Parathyroid adenoma (tissue), 2 donors: Measurements from ENCODE around the gene INTS15.

Source experiments
- H2AFZ ChIP-seq: fragments of 300-600 bp; sonication (generic); one replicate; pipeline ENCODE4 v1.7.0; 2017; ENCODE audit warnings: antibody characterized with exemption, mild to moderate bottlenecking
- H3K27ac ChIP-seq: fragments of 300-600 bp; sonication (generic); one replicate; pipeline ENCODE4 v1.7.0; 2017
- H3K27me3 ChIP-seq: fragments of 300-600 bp; sonication (generic); one replicate; pipeline ENCODE4 v1.7.0; 2017; ENCODE audit warnings: low read length; ENCODE audit not compliant: control insufficient read depth, insufficient read depth
- H3K36me3 ChIP-seq: fragments of 300-600 bp; sonication (generic); one replicate; pipeline ENCODE4 v1.7.0; 2017; ENCODE audit warnings: low read length; ENCODE audit not compliant: control insufficient read depth, insufficient read depth
- H3K4me1 ChIP-seq: fragments of 300-600 bp; sonication (generic); one replicate; pipeline ENCODE4 v1.7.0; 2017; ENCODE audit warnings: control low read depth
- H3K4me2 ChIP-seq: fragments of 300-600 bp; sonication (generic); one replicate; pipeline ENCODE4 v1.7.0; 2017; ENCODE audit warnings: low read length
- H3K4me3 ChIP-seq: fragments of 300-600 bp; sonication (generic); one replicate; pipeline ENCODE4 v1.7.0; 2017; ENCODE audit warnings: low read depth, low read length
- H3K79me2 ChIP-seq: fragments of 300-600 bp; sonication (generic); one replicate; pipeline ENCODE4 v1.7.0; 2017; ENCODE audit warnings: control low read depth
- H3K9ac ChIP-seq: fragments of 300-600 bp; sonication (generic); one replicate; pipeline ENCODE4 v1.7.0; 2017; ENCODE audit warnings: mild to moderate bottlenecking
- H3K9me3 ChIP-seq: fragments of 300-600 bp; sonication (generic); one replicate; pipeline ENCODE4 v1.7.0; 2017; ENCODE audit warnings: low read length; ENCODE audit not compliant: control insufficient read depth
- TF ChIP-seq, protein P1 (sequence below): fragments of 300-600 bp; sonication (generic); IDR thresholded peaks from one replicate; pipeline ENCODE4 v1.7.0; 2017; ENCODE audit warnings: antibody characterized with exemption, mild to moderate bottlenecking
- donor health status: primary hyperparathyroidism.

Gene INTS15

GRCh38 chr7:6588566-6588965 is 1.3 kb upstream of the INTS15 start:
- H3K36me3 ChIP-seq = no peaks in the 10 kb centered on the region

DNA sequence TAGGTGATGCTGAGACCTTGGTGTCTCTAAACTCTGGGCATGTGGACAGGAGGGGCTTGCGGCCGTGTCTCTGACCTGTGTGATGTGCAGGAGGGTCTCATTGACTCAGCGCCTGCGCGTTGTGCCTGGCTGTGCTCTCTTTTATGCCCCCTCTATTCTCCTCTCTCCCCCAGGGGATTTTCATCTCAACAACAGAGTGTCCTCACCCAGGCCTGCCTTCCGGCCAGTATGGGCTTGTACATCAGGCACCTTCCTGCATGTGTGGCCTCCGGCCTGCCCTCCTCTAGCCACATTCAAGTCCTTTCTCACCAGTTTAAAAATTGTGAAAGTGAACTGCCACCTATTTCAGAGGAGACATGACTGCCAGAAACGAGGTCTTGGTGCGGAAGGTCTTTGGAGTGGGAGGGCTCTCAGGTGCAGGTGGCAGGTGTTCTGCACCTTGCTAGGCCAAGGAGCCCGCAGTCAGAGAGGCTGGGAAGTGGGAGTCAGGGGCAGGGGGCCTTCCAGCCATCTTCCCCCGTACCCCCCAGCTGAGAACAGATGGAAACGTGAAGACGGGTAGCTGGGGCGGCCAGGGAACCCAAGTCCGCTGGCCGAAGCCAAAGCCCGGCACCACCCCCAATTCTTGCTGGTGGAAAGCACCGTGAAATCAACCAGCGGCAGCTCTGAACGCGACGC is 531 bp upstream of the INTS15 start:
- no peaks in the 10 kb centered on the region for H3K9me3 ChIP-seq
- H3K9ac ChIP-seq = no peak overlapping the region
- peak overlapping the region; percentile 66 for H3K4me2 ChIP-seq
- peak overlapping the region; percentile 9 for H3K27ac ChIP-seq
- peaks cover 3% of the 10 kb centered on the region for H3K4me1 ChIP-seq
- TF ChIP-seq, protein P1, sequence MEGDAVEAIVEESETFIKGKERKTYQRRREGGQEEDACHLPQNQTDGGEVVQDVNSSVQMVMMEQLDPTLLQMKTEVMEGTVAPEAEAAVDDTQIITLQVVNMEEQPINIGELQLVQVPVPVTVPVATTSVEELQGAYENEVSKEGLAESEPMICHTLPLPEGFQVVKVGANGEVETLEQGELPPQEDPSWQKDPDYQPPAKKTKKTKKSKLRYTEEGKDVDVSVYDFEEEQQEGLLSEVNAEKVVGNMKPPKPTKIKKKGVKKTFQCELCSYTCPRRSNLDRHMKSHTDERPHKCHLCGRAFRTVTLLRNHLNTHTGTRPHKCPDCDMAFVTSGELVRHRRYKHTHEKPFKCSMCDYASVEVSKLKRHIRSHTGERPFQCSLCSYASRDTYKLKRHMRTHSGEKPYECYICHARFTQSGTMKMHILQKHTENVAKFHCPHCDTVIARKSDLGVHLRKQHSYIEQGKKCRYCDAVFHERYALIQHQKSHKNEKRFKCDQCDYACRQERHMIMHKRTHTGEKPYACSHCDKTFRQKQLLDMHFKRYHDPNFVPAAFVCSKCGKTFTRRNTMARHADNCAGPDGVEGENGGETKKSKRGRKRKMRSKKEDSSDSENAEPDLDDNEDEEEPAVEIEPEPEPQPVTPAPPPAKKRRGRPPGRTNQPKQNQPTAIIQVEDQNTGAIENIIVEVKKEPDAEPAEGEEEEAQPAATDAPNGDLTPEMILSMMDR = no peak
- H3K4me3 ChIP-seq = peak overlapping the region; percentile 25
- peaks cover 3% of the 10 kb centered on the region for H3K79me2 ChIP-seq
- no peaks in the 10 kb centered on the region for H3K27me3 ChIP-seq
- H3K36me3 ChIP-seq = no peaks in the 10 kb centered on the region
- peak overlapping the region; percentile 84 for H2AFZ ChIP-seq

More at GRCh38 chr7:6588566-6588965, 1.3 kb upstream of the INTS15 start:
- H2AFZ ChIP-seq = no peak overlapping the region
- H3K27ac ChIP-seq = no peak overlapping the region
- peaks cover 3% of the 10 kb centered on the region for H3K79me2 ChIP-seq
- H3K27me3 ChIP-seq = no peaks in the 10 kb centered on the region
- no peaks in the 10 kb centered on the region for H3K9me3 ChIP-seq
- H3K9ac ChIP-seq = no peak overlapping the region
- TF ChIP-seq, protein P1 = no peak
- H3K4me2 ChIP-seq = no peak overlapping the region
- peaks cover 3% of the 10 kb centered on the region for H3K4me1 ChIP-seq
- H3K4me3 ChIP-seq = no peak overlapping the region

GRCh38 chr7:6590645-6591110 is 857 bp downstream of the INTS15 start:
- Histone ChIP-seq H3K4me3 (peak overlapping the region; percentile 89), H3K27me3 (no peaks in the 10 kb centered on the region), H3K79me2 (peaks cover 8% of the 10 kb centered on the region), H3K27ac (peak overlapping the region; percentile 45), H3K36me3 (no peaks in the 10 kb centered on the region), H3K9ac (no peak overlapping the region), H3K4me1 (peaks cover 3% of the 10 kb centered on the region), H3K4me2 (peak overlapping the region; percentile 100), H2AFZ (peak overlapping the region; percentile 92), H3K9me3 (no peaks in the 10 kb centered on the region)
- TF ChIP-seq, protein P1 = no peak

- TF ChIP-seq, protein P1 = no peak
- H3K4me1 ChIP-seq = no peaks in the 10 kb centered on the region
- H3K4me3 ChIP-seq = no peak overlapping the region
- H3K79me2 ChIP-seq = peaks cover 17% of the 10 kb centered on the region
- no peak overlapping the region for H3K9ac ChIP-seq
- no peak overlapping the region for H3K27ac ChIP-seq
- no peak overlapping the region for H3K4me2 ChIP-seq
- H3K36me3 ChIP-seq = no peaks in the 10 kb centered on the region
- H2AFZ ChIP-seq = no peak overlapping the region
- H3K27me3 ChIP-seq = no peaks in the 10 kb centered on the region
- H3K9me3 ChIP-seq = no peaks in the 10 kb centered on the region
Observed at GRCh38 chr7:6600093-6600492, 10.3 kb downstream of the INTS15 start.

DNA sequence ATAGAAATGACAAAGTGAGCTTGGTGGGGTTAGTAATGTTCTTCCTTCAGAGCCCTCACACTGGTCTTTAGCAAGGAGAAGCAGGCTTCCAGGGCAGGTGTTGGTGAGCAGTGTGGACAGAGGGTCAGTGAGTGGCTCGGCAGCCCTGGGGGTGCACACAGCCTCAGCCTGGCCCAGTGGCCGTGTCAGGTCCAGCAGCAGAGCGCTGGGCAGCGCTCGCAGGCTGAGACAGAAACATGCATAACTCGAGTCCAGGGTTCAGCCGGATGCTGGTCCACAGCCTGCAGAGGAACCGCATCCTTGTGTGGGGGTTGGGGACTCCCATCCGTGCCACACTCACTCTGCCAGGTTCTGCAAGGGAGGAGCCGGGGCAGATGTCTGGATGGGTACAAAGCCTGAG is 14.6 kb downstream of the INTS15 start:
- Histone ChIP-seq H3K36me3 (no peaks in the 10 kb centered on the region), H3K4me3 (no peak overlapping the region), H3K27ac (no peak overlapping the region), H3K9me3 (no peaks in the 10 kb centered on the region), H2AFZ (no peak overlapping the region), H3K4me1 (no peaks in the 10 kb centered on the region), H3K9ac (no peak overlapping the region), H3K27me3 (no peaks in the 10 kb centered on the region), H3K4me2 (no peak overlapping the region), H3K79me2 (peaks cover 5% of the 10 kb centered on the region)
- TF ChIP-seq, protein P1 = no peak
